NCI-H1105 (cell line): ENCODE measurements around the gene MATN3.
"Not testable (repeated sequence)": the region's sequence is repeated elsewhere in the genome, so short reads cannot be mapped to it uniquely, and the experiment has no call there.

Experiments
- DNase-seq: peaks from one replicate; lab custom pipeline; 2025; lab: John Stamatoyannopoulos, UW

Gene MATN3

DNA sequence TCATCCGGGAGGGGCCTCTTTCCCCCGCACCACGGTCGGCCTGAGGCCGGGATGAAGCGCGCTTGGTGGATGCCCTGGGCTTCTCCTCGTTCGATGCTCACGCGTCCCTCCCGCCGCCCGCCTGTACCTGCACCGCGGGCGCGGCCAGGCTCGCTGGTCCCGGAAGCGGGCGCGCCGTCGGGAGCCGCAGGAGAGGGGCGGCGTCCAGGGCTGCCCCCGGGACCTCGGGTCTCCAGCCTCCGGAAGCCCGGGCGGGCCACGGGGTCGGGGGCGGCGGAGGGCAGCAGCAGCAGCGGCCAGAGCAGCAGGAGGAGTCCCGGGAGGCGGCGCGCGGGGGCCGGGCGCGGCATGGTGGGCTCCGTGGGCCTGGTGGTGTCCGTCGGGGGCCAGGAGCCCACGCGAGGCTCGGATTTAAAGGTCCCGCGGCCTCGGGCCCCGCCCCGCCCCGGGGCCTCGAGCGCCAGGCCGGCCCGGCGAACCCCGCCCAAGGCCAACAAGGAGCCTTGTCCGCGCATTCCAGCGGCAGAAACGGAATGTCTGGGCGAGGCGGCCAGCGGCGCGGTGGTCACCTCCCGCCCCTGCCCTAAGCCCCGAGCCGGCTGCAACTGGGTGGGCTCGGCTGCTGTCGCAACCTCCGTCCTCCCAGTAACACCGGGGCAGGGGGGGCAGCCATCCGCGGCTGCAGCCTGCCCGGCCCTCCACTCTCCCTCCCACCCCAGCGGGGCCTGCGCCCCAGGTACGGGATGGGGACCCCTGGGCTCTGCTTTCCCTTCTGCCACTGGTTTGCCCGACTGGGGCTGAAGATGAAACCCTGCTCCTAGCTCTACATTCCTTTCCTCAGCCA lies at the start of gene MATN3:
Gene MATN3 (minus strand): TSS at position 387 of the 844 bp plus-strand sequence. CDS start 37 bp downstream, at position 350.
- no peak for DNase-seq

GRCh38 chr2:20061940-20062339 lies 49.5 kb upstream of the MATN3 start:
- DNase-seq: no peak

DNA sequence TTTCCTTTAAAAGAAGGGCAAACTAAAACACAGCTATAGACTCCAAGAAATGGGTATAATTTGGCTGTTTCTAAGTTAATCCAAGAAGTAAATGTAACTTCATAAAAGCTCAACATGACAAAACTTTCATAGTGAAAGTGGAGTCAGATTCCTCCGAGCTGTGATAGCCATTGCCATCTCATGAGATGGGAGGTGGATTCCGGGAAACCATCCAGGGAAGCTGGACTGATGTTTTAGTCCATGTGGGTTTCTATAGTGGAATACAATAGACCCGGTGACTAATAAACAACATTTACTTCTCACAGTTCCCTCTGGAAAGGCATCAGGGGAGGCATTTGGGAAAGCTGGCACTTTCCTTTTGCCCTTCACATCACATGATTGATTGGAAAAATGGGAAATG lies 49.0 kb upstream of the MATN3 start:
- DNase-seq: no peak

DNA sequence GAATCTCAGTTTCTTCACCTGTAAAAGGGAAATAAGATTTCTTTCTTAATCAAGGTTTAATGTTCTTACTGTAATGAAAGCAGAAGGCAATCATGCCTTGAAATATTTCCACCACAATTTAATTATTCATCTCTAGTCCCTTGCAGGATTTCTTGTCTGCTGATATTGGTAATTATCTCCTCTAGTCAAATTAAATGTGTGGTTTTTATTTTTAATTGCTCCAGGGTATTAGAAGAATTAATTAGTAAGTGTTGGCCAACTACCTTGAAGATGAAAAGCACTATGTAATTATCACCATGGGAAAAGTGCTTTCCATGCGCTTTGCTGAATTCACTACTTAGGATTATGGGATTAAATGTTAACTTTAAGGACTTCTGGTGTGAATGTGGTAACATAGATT lies 47.6 kb upstream of the MATN3 start:
- DNase-seq: no peak

GRCh38 chr2:20057268-20057667 lies 44.8 kb upstream of the MATN3 start:
- DNase-seq: no peak

- DNase-seq: no peak
Measured at GRCh38 chr2:20054931-20055330, 42.5 kb upstream of the MATN3 start.

DNA sequence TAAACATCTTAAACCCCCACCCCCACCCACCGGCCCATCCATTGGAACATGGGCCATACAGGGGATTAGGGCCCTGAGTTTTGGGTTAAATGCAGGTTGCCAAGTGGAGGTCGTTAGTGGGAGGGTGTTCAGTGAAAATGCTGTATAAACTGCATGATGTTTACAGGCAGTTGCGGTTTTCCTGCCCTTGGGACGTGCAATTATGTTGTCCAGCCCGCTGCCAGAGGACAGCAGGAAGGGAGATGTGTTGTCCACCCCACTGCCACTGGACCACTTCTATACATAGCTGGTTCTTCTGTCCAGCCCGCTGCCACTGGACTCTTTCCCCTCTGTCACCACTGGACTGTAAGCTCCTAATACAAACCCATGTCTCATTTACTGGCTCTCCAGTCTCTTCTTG lies 41.7 kb upstream of the MATN3 start:
- no peak for DNase-seq

- DNase-seq: peak; percentile 24
Measured at GRCh38 chr2:20052861-20053281, 40.4 kb upstream of the MATN3 start.

- no peak for DNase-seq
Measured at GRCh38 chr2:20052229-20052851, 39.9 kb upstream of the MATN3 start.

DNA sequence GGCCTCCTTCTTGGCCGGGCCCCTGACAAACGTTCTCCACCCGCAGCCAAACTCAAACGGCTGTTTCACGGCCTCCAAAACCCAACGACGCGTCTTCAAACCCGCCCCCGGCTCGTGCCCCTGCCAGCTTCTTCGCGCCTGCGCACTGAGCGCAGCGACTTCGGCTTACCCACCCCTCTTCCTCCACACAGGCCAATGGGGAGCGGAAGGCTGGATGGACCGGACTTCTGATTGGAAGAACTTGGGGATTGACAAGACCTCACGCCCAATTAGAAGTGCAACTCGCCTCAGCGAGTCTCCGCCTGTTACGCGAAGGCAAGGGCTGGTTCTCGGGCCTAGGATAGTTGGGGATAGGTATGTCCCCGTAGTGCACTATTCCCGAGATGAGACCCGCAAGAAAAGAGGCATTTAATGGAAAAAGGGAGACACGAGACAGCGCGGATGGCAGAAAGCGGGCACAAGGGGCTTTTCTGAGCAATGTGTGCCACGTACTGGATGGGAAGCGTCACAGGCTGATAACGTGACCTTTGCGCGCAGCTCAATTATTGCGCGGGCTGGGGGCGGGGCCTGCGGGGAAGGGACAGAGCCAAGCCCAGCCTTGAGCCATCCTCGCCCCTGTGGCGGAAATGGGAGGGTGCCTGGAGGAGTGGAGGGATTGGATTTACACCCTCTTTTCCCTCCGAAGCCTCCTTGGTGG lies 39.2 kb upstream of the MATN3 start, which contains the start of gene LAPTM4A:
Gene LAPTM4A (minus strand): TSS at position 97 of the 697 bp plus-strand sequence. CDS start 108 bp downstream, outside the sequence.
- peak; percentile 98 for DNase-seq

DNA sequence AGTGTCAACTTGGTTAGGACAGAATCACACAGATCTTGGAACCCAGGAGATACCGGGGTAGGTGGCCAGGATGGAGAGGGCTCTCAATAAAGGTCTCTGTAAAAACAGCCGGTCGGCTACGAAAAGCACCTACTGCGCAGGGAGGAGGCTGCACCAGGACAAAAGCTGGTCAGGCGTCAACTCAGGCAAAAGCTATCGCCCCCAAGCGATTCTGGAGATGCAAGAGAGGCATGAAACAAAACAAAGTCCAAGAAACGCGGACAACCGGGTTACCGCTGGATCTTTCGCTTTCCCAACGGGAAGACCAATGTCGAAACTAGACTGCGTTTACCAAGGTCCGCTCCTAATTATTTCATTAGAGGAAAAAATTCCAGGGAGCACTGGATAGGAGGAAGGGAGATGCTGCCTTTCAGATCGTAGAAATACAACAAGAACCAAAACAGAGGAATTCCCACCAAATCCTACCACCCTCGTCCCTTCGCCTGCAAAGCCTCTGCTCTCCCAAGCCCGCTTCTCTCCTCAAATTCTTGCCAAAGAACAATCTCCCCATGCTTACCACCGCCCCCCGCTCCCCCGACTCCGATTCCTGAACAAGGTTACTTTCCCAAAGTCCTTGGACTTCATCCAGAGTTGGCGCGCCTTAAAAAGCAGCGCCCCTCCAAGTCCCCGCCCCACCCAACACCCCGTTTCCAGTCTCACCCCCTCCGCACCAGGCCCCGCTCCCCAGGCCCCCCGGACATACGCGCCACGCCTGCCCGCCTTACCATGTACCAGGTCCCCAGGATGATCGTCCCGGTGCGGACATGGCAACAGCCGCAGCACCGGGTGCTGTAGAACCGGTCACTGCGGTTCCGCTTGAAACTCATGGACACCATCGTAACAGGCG lies 38.4 kb upstream of the MATN3 start:
- peak; percentile 8 for DNase-seq

GRCh38 chr2:20050104-20050645 lies 37.7 kb upstream of the MATN3 start:
- peak; percentile 84 for DNase-seq

DNA sequence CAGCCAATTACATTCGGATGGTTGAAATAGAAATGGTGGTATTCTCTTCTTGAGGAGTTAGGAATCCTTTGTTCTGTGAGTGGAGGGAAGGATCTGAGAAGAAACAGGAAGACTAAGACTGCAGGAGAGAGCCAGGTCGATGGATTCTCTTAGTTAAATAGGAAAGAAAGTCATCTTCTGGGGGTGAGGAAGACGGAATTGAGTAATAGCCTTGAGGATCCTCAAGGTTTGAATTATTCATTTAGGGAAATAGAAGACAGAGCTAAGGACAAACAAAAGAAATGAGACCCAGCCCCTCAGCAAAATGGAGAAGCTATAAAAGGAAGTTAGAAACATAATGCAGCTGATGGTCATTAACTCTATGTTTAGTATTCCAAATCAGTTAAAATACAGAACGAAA lies 37.2 kb upstream of the MATN3 start:
- no peak for DNase-seq

- no peak for DNase-seq
Measured at GRCh38 chr2:20048488-20049448, 36.3 kb upstream of the MATN3 start.

GRCh38 chr2:20045712-20046292 lies 33.3 kb upstream of the MATN3 start:
- DNase-seq: not testable (repeated sequence)

DNA sequence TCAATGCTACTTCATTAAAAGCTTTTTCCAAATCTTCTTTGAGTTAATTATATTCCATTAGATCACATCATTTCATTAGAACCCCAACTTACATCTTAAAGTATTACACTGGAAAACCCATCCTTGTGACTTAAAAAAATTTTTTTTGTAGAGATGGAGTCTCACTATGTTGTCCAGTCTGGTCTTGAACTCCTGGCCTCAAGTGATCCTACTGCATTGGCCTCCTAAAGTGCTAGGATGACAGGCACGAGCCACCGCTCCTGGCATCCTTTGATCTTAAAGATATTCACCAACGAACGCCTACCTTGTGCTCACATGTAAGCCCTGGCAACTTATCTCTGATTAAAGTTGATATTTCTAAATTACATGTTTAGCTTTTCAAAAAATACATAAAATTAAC lies 32.3 kb upstream of the MATN3 start:
- DNase-seq: no peak

DNA sequence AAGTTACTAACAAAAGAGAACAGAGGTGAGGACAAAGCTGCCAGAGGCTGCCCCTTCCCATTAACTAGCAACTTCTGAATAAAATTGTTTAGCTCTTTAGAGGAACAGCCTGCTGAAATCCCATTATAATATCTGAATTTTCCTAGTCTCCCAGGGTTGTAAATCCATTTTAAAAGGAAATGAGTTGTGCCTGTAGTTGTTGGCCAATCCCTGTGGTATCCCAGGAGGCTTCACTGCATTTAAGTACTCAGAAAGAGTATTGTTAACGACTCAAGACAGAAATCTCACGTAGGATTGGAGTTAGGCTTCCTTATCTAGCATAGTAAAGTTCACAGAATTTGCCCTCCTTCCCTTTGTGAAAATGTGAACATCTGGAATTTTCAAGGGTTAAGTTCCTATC lies 30.1 kb upstream of the MATN3 start:
- no peak for DNase-seq

DNA sequence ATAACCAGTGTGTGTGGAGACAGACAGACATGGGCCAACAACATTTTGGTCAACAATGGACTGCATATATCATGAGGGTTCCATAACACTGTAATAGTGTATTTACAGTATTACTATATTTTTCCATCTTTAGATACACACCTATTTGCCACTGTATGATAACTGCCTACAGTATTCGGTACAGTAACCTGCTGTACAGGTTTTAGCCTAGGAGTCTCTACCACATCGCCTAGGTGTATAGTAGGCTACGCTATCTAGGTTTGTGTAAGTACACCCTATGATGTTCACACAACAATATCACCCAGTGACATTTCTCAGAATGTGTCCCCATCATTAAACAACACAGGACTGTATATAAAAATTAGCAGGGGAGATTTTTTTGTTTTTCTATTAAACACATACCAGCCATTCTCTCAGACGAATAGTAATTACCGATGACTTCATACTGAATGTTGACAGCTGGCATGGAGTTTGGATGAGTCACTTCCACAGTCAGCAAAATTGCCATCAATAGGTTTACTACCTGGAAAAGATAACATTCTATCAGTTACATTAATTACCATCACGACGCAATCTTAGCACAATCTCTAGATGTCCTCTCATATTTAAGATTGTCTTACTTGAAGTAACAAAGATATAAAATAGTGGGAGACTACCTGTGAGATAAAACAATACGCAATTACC lies 28.2 kb upstream of the MATN3 start:
- DNase-seq: no peak

DNA sequence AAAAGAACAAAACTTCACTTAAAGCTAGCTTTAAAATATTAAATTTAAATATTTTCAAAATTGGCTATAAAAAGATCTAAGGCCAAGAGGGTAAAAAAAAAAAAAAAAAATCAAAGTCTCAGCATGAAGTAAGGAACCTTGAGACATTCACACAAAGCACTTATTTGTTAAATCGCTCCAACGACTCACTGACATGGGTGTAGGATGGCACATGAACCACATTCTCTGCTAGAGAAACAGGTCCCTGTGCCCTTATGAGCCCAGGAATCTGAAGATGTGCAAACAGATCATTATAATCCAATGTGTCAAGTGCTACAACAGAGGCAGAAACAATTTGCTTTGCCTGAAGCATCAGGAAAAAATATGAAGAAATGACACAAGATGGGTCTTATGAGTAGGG lies 25.2 kb upstream of the MATN3 start:
- no peak for DNase-seq
